ENCODE data around the gene INSL3. TPM values are rescaled to one million over a fixed set of nuclear protein-coding genes. Genes with fewer than 3 reads are reported as not detected.
"Not testable (repeated sequence)": the region's sequence is repeated elsewhere in the genome, so short reads cannot be mapped to it uniquely, and the experiment has no call there.

The INSL3 gene
- polyA plus RNA-seq, 1 experiment: not detected

- H3K27me3 ChIP-seq (ENCODE audit: control insufficient read depth, insufficient read depth, low read length): peaks cover 10% of the 10 kb centered on the region
- no peak for DNase-seq (ENCODE audit: low read depth, low spot score)
- no peak overlapping the region for H3K27ac ChIP-seq (ENCODE audit: low read depth, low read length)
- peaks cover 5% of the 10 kb centered on the region for H3K9me3 ChIP-seq (ENCODE audit: control insufficient read depth, insufficient read depth, low read length)
- no peak overlapping the region for H3K4me3 ChIP-seq (ENCODE audit: low read depth, low read length)
- POLR2A ChIA-PET: no interaction called here
- no peak for TF ChIP-seq CTCF (IDR thresholded peaks at IDR 0.05; ENCODE audit: low read depth, low read length)
- CTCF ChIA-PET: no interaction called here
Measured at GRCh38 chr19:17806945-17807344, 14.4 kb downstream of the INSL3 start.

DNA sequence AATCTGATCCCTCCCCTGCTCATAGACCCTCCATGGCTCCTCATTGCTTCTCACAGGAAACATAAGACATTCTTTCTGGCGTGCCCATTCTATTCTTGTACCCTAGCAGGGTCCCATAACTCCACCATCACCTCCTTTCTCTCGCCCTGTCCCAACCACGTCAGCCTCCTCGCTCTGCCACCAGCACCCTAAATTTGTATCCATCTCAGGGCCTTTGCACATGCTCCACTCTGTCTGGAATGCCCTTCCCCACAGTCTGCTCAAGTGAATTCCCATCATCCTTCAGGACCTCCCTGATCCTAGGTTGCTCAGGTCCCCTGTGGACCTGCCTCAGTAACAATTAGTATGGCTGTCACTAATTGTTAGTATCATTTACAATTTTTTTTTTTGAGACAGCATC, 15.9 kb downstream of the INSL3 start:
- DNase-seq (ENCODE audit: low read depth, low spot score): no peak
- Histone ChIP-seq H3K4me3 (ENCODE audit: low read depth, low read length) (no peak overlapping the region), H3K9me3 (ENCODE audit: control insufficient read depth, insufficient read depth, low read length) (no peaks in the 10 kb centered on the region), H3K27me3 (ENCODE audit: control insufficient read depth, insufficient read depth, low read length) (peaks cover 10% of the 10 kb centered on the region), H3K27ac (ENCODE audit: low read depth, low read length) (no peak overlapping the region)
- POLR2A ChIA-PET: no interaction called here
- no peak for TF ChIP-seq CTCF (IDR thresholded peaks at IDR 0.05; ENCODE audit: low read depth, low read length)
- CTCF ChIA-PET: interaction anchor here (0.6 kb wide), 1 partner anchor 40 kb away, joined by 3 read pairs; no protein-coding TSS in a partner anchor

DNA sequence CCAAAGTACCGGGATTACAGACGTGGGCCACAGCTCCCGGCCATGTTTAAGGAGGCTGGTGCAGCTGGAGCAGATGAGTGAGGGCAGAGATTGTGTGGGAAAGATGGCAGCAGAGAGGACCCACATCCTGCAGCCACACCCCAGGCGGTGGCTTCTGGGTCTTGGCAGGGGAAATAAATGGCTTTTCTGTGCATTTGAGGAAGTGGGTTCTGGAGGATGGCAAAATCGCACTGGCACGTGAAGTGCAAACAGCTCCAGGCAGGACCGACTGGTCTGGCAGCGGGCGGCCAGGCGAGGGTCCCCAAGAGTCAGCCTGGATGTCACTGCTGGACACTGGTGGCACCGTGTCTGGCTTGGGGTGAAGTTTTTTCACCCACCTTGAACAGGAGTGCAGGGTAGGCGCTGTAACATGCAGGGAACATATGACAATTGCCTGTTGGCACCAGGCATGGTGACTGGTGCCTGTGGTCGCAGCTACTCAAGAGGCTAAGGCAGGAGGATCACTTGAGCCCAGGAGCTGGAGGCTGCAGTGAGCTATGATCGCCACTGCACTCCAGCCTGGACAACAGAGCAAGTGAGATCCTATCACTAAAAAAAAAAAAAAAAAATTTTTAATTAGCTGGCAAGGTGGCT, 17.9 kb downstream of the INSL3 start:
- TF ChIP-seq CTCF (IDR thresholded peaks at IDR 0.05; ENCODE audit: low read depth, low read length): no peak
- ChIA-PET POLR2A (no interaction called here), CTCF (no interaction called here)
- Histone ChIP-seq H3K27ac (ENCODE audit: low read depth, low read length) (no peak overlapping the region), H3K27me3 (ENCODE audit: control insufficient read depth, insufficient read depth, low read length) (peaks cover 9% of the 10 kb centered on the region), H3K9me3 (ENCODE audit: control insufficient read depth, insufficient read depth, low read length) (no peaks in the 10 kb centered on the region), H3K4me3 (ENCODE audit: low read depth, low read length) (no peak overlapping the region)
- no peak for DNase-seq (ENCODE audit: low read depth, low spot score)

GRCh38 chr19:17802137-17802858, 19.0 kb downstream of the INSL3 start:
- Histone ChIP-seq H3K27ac (ENCODE audit: low read depth, low read length) (no peak overlapping the region), H3K9me3 (ENCODE audit: control insufficient read depth, insufficient read depth, low read length) (no peaks in the 10 kb centered on the region), H3K27me3 (ENCODE audit: control insufficient read depth, insufficient read depth, low read length) (peaks cover 5% of the 10 kb centered on the region), H3K4me3 (ENCODE audit: low read depth, low read length) (no peak overlapping the region)
- no peak for TF ChIP-seq CTCF (IDR thresholded peaks at IDR 0.05; ENCODE audit: low read depth, low read length)
- ChIA-PET POLR2A (no interaction called here), CTCF (no interaction called here)
- no peak for DNase-seq (ENCODE audit: low read depth, low spot score)

DNA sequence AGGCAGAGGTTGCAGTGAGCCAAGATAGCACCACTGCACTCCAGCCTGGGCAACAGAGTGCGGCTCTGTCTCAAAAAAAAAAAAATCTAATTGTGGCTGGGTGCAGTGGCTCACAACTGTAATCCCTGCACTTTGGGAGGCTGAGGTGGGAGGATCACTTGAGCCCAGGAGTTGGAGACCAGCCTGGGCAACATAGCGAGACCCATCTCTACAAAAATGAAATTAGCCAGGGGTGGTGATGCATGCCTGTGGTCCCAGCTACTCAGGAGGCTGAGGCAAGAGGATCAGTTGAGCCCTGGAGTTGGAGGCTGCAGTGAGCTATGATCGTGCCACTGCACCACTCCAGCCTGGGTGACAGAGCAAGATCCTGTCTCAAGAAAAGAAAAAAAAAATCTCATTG, 22.7 kb downstream of the INSL3 start:
- POLR2A ChIA-PET; DNase-seq (ENCODE audit: low read depth, low spot score); CTCF ChIA-PET; H3K9me3 ChIP-seq (ENCODE audit: control insufficient read depth, insufficient read depth, low read length); H3K27ac ChIP-seq (ENCODE audit: low read depth, low read length); H3K4me3 ChIP-seq (ENCODE audit: low read depth, low read length): not testable (repeated sequence)
- peaks cover 35% of the 10 kb centered on the region for H3K27me3 ChIP-seq (ENCODE audit: control insufficient read depth, insufficient read depth, low read length)
